Esophagus squamous epithelium (tissue), 5 donors: Measurements from ENCODE around the gene PFDN6. TPM values are rescaled to one million over a fixed set of nuclear protein-coding genes. Genes with fewer than 3 reads are reported as not detected.

Experiments used
- DNase-seq: peaks from one replicate; lab custom pipeline; 2025; lab: John Stamatoyannopoulos, UW
- H3K27ac ChIP-seq, 4 donors: fragments of 200-600 bp; sonication (generic); one replicate each; pipeline ENCODE4 v1.5.1; 2016 to 2019; ENCODE audit warnings: mild to moderate bottlenecking in 1 of 4
- H3K27me3 ChIP-seq, 4 donors: fragments of 200-600 bp; sonication (generic); 1 replicate in 3 of 4; 2 replicates in 1 of 4; pipeline versions ENCODE4 v1.5.1 to v1.6.0; 2017 to 2021; ENCODE audit warnings: antibody characterized with exemption in 1 of 4
- H3K36me3 ChIP-seq, 3 donors: fragments of 200-600 bp; sonication (generic); one replicate each; pipeline ENCODE4 v1.5.1; 2016 to 2019
- H3K4me1 ChIP-seq, 3 donors: fragments of 200-600 bp; sonication (generic); one replicate each; pipeline ENCODE4 v1.5.1; 2017 to 2019
- H3K4me3 ChIP-seq, 4 donors: fragments of 200-600 bp; sonication (generic); 1 replicate in 3 of 4; 2 replicates in 1 of 4; pipeline ENCODE4 v1.5.1; 2016 to 2019; ENCODE audit warnings: mild to moderate bottlenecking in 2 of 4, moderate library complexity in 1 of 4
- H3K9me3 ChIP-seq, 3 donors: fragments of 200-600 bp; sonication (generic); one replicate each; pipeline ENCODE4 v1.5.1; 2016 to 2019
- POLR2A ChIP-seq, 4 donors: fragments of 450-650 bp; IDR thresholded peaks; one replicate each; pipeline ENCODE4 v1.6.1; 2017; ENCODE audit warnings: antibody characterized with exemption in 4 of 4, mild to moderate bottlenecking in 4 of 4, moderate library complexity in 3 of 4
- WGBS, 2 donors: methylation state at CpG; one replicate each; pipeline ENCODE4 v1.1.5; 2018; 5-methylcytosine and 5-hydroxymethylcytosine counted together
- intact Hi-C: fragments of 100-400 bp; cut with DNase I; formaldehyde crosslinking; loops from one replicate; pipeline ENCODE4 v1.15.0; 2022
- total RNA-seq, 4 donors: library from RNA; depleted of rRNA; stranded (reverse); fragments of >200 nt; gene quantifications; one replicate each; pipeline ENCODE4 v1.1.0, GENCODE V29; 2016
- TF ChIP-seq, protein P1 (sequence below), 6 experiments: fragments of 450-650 bp in 4 of 6; fragments of 200-600 bp in 2 of 6; sonication (generic) in 2 of 6; IDR thresholded peaks; one replicate each; pipeline ENCODE4 v1.5.1; 2016 to 2019; ENCODE audit warnings: antibody characterized with exemption in 6 of 6, mild to moderate bottlenecking in 4 of 6, moderate library complexity in 4 of 6
- donor health status: DM: yes; HTN: yes; CAD: no.

The PFDN6 gene
- total RNA-seq, 4 donors from 2014 or later, result 28.6 to 71.0 (median 43.5) TPM

DNA sequence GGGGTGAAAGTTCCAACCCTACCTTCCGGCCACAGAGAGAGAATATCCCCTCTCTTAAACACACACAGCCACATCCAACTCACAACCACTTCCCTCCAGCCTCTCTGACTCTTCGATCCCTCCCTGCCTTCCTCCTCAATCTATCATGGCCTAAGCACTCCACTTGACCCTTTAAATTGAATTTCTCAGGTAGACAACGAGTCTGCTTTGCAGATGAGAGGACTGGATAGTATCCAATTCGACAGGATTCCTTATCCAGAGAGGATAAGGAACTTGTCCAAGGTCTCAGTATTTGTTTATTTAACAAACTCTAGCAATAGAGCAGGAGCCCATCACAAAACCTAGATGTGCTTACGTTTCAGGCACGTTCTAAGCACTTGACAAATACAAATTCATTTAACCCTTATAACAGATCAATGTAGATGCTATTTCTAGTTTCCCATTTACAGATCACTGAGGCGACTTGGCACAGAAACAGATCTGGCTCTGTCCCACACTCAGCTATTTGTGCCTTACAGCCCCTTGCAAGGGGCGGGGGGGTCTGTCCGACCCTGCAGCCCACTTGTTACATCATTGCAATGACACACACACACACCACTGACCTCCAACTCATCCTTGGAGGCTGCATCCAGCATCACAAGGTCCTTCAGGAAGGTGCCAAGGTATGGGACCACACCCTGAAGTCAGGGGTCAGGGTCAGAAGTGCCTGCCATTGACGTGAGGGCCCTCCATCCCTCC, 4.9 kb downstream of the PFDN6 start:
- 60 to 64% methylated on average over 10 of the region's 10 CpGs for WGBS, 2 donors
- TF ChIP-seq, protein P1, sequence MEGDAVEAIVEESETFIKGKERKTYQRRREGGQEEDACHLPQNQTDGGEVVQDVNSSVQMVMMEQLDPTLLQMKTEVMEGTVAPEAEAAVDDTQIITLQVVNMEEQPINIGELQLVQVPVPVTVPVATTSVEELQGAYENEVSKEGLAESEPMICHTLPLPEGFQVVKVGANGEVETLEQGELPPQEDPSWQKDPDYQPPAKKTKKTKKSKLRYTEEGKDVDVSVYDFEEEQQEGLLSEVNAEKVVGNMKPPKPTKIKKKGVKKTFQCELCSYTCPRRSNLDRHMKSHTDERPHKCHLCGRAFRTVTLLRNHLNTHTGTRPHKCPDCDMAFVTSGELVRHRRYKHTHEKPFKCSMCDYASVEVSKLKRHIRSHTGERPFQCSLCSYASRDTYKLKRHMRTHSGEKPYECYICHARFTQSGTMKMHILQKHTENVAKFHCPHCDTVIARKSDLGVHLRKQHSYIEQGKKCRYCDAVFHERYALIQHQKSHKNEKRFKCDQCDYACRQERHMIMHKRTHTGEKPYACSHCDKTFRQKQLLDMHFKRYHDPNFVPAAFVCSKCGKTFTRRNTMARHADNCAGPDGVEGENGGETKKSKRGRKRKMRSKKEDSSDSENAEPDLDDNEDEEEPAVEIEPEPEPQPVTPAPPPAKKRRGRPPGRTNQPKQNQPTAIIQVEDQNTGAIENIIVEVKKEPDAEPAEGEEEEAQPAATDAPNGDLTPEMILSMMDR (IDR thresholded peaks at IDR 0.05), result no peak
- TF ChIP-seq POLR2A (IDR thresholded peaks at IDR 0.05), result no peak
- Histone ChIP-seq H3K4me3 (no peak overlapping the region), H3K27me3 (no peaks in the 10 kb centered on the region), H3K36me3 (peaks cover 18 to 62% (median 31%) of the 10 kb centered on the region in 3 donors), H3K27ac (no peak overlapping the region), H3K4me1 (peaks cover 19 to 63% (median 28%) of the 10 kb centered on the region in 3 donors), H3K9me3 (no peaks in the 10 kb centered on the region)
- intact Hi-C loops, result no loop called here
- no peak for DNase-seq

DNA sequence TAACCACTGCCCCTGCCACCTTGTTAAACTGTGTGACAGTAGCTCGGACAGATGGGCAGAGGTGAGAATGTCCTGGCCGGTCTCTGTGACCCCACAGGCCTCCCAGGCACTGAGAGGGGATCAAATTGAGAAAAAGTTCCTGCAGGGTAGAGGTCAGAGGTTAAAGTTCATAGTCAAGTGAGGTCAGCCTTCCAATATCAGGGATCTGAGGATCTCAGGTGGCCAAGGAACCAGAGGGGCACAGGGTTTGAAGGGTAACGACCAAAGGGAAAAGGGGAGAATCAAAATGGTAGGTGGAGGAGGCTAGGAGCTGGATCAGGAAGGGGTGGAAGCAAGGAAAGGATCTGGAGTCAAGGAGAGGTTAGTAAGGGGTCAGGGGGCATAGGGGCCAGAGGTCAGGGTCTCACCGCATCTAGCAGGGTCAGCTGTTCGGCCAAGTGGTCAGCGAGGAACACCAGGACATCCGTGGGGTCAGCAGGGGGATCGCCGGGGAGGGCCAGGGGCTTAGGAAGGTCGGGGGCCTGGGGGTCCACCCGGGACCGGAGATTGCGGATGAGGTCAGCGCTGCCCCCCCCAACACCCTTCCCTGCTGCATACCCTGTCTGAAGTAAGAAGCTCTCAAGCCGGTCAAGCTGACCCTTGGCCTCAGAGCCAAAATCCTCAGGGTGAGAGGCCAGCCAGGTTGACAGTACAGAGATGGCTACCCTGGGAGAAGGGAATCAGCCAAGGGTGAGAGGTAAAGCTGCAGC, 6.4 kb downstream of the PFDN6 start:
- 87 to 89% methylated on average over 10 to 15 of the region's 15 CpGs for WGBS, 2 donors
- no peaks in the 10 kb centered on the region for H3K27me3 ChIP-seq
- TF ChIP-seq, protein P1 (IDR thresholded peaks at IDR 0.05), result no peak
- TF ChIP-seq POLR2A (IDR thresholded peaks at IDR 0.05), result no peak
- DNase-seq, result no peak
- H3K27ac ChIP-seq, result peak overlapping the region in 2 of 4 donors; percentile 93 to 100
- no peaks in the 10 kb centered on the region for H3K9me3 ChIP-seq
- no peak overlapping the region for H3K4me3 ChIP-seq
- H3K4me1 ChIP-seq, result peaks cover 15 to 61% (median 27%) of the 10 kb centered on the region in 3 donors
- intact Hi-C loops, result no loop called here
- peaks cover 18 to 59% (median 31%) of the 10 kb centered on the region in 3 donors for H3K36me3 ChIP-seq

- peaks cover 15 to 65% (median 30%) of the 10 kb centered on the region in 3 donors for H3K4me1 ChIP-seq
- peak overlapping the region; percentile 77 to 93 (median 82) for H3K4me3 ChIP-seq
- H3K27me3 ChIP-seq, result no peaks in the 10 kb centered on the region
- peaks cover 12 to 59% (median 29%) of the 10 kb centered on the region in 3 donors for H3K36me3 ChIP-seq
- WGBS, 2 donors, result 55 to 67% methylated on average over 3 to 8 of the region's 12 CpGs
- no peak for TF ChIP-seq POLR2A (IDR thresholded peaks at IDR 0.05)
- TF ChIP-seq, protein P1 (IDR thresholded peaks at IDR 0.05), result no peak
- H3K27ac ChIP-seq, result peak overlapping the region; percentile 93 to 100 (median 98)
- DNase-seq, result no peak
- intact Hi-C loops, result no loop called here
- H3K9me3 ChIP-seq, result no peaks in the 10 kb centered on the region
These were observed 7.5 kb downstream of the PFDN6 start for GRCh38 chr6:33296797-33297405.

DNA sequence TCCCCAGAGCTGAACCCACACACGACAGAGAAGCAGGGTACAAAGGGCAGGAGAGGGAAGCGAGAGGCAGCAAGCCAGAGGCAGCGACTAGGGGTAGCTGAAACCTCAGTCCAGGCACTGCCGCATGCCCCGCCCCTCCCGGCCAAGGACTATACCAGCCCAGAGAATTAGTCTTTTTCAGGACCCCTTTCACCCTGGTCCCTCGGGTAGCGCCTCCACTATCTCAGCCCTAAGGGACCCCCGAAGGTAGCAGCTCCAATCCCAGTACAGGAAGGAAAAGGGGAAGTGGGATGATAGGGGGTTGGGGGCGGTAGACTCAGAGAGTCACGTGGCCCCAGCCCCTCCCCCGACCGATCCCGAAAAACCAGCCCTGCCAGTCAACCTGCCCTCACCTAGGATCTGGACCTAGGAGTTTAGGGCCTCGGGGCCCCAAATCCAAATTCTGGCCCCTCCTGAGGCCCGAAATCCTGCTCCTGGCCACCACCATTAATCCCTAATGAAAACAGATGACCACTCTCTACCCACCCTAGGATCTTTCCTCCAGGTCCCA, 8.1 kb downstream of the PFDN6 start:
- Histone ChIP-seq H3K36me3 (peaks cover 12 to 59% (median 28%) of the 10 kb centered on the region in 3 donors), H3K4me3 (peak overlapping the region; percentile 77 to 93 (median 82)), H3K4me1 (peaks cover 15 to 67% (median 30%) of the 10 kb centered on the region in 3 donors), H3K27ac (peak overlapping the region; percentile 93 to 100 (median 98)), H3K9me3 (no peaks in the 10 kb centered on the region), H3K27me3 (no peaks in the 10 kb centered on the region)
- TF ChIP-seq, protein P1 (IDR thresholded peaks at IDR 0.05), result no peak
- TF ChIP-seq POLR2A (IDR thresholded peaks at IDR 0.05), result no peak
- no peak for DNase-seq
- WGBS, 2 donors, result no CpG with 5 or more reads among the region's 16 CpGs
- intact Hi-C loops, result no loop called here
